ENCODE measurements around the gene OSBPL3. TPM values are rescaled to one million over a fixed set of nuclear protein-coding genes. Genes with fewer than 3 reads are reported as not detected.

The OSBPL3 gene
- polyA plus RNA-seq, 3 donors, result 2.6 to 9.2 (median 3.7) TPM

- H3K9me3 ChIP-seq (replicated peaks in 1 of 2; ENCODE audit: control insufficient read depth in 1 of 2, insufficient read depth in 1 of 2, low read length in 2 of 2), result no peaks in the 10 kb centered on the region
- peaks cover 22 to 23% of the 10 kb centered on the region in 2 donors for H3K4me1 ChIP-seq (ENCODE audit: control insufficient read depth in 1 of 2, insufficient read depth in 2 of 2, low read length in 2 of 2)
- intact Hi-C loops (cut with micrococcal nuclease), result no loop called here
- H3K4me3 ChIP-seq (replicated peaks in 1 of 3; ENCODE audit: low read depth in 2 of 3, low read length in 3 of 3), result no peak overlapping the region
- no peaks in the 10 kb centered on the region for H3K27me3 ChIP-seq (ENCODE audit: control insufficient read depth in 2 of 2, insufficient read depth in 2 of 2, low read length in 2 of 2)
- H3K4me3 Mint-ChIP-seq, result no peak overlapping the region
- no peaks in the 10 kb centered on the region for H3K36me3 ChIP-seq (replicated peaks in 1 of 2; ENCODE audit: control insufficient read depth in 1 of 2, insufficient read depth in 2 of 2, low read length in 2 of 2)
- H3K9ac ChIP-seq (ENCODE audit: insufficient read depth, low read length, poor library complexity, severe bottlenecking), result no peak overlapping the region
- no peak for TF ChIP-seq CTCF (IDR thresholded peaks at IDR 0.05)
- H3K36me3 Mint-ChIP-seq, result peaks cover 0 to 1% of the 10 kb centered on the region in 2 donors
- 94% methylated on average over 9 of the region's 9 CpGs for WGBS (ENCODE audit: insufficient coverage)
- H2AFZ ChIP-seq (ENCODE audit: insufficient read depth, low read depth, low read length, poor library complexity, severe bottlenecking), result no peak overlapping the region
- peaks cover 0 to 3% (median 0%) of the 10 kb centered on the region in 7 donors for H3K9me3 Mint-ChIP-seq
- H3K27me3 Mint-ChIP-seq (ENCODE audit: low read depth in 3 of 3), result peaks cover 1 to 2% (median 1%) of the 10 kb centered on the region in 3 donors
- no peak overlapping the region for H3K27ac Mint-ChIP-seq
- H3K27ac ChIP-seq (ENCODE audit: low read depth in 1 of 2, low read length in 2 of 2), result no peak overlapping the region
- no peak overlapping the region for H3K4me2 ChIP-seq (replicated peaks; ENCODE audit: extremely low read depth, low read length, poor library complexity, severe bottlenecking)
- H3K79me2 ChIP-seq (ENCODE audit: insufficient read depth, low read length), result peaks cover 3% of the 10 kb centered on the region
- H3K4me1 Mint-ChIP-seq, result peaks cover 37% of the 10 kb centered on the region
- no peaks in the 10 kb centered on the region for H4K20me1 ChIP-seq (ENCODE audit: insufficient read depth, low read length)
- no peak for DNase-seq
These were observed 11.8 kb downstream of the OSBPL3 start for GRCh38 chr7:24968165-24968564.

GRCh38 chr7:24967696-24968095, 12.3 kb downstream of the OSBPL3 start:
- Histone ChIP-seq H3K9ac (ENCODE audit: insufficient read depth, low read length, poor library complexity, severe bottlenecking) (no peak overlapping the region), H3K27me3 (ENCODE audit: control insufficient read depth in 2 of 2, insufficient read depth in 2 of 2, low read length in 2 of 2) (no peaks in the 10 kb centered on the region), H4K20me1 (ENCODE audit: insufficient read depth, low read length) (no peaks in the 10 kb centered on the region), H3K9me3 (replicated peaks in 1 of 2; ENCODE audit: control insufficient read depth in 1 of 2, insufficient read depth in 1 of 2, low read length in 2 of 2) (no peaks in the 10 kb centered on the region), H3K79me2 (ENCODE audit: insufficient read depth, low read length) (peaks cover 3% of the 10 kb centered on the region), H3K36me3 (replicated peaks in 1 of 2; ENCODE audit: control insufficient read depth in 1 of 2, insufficient read depth in 2 of 2, low read length in 2 of 2) (no peaks in the 10 kb centered on the region), H3K4me2 (replicated peaks; ENCODE audit: extremely low read depth, low read length, poor library complexity, severe bottlenecking) (no peak overlapping the region), H3K4me1 (ENCODE audit: control insufficient read depth in 1 of 2, insufficient read depth in 2 of 2, low read length in 2 of 2) (peaks cover 27 to 28% of the 10 kb centered on the region in 2 donors), H3K4me3 (replicated peaks in 1 of 3; ENCODE audit: low read depth in 2 of 3, low read length in 3 of 3) (no peak overlapping the region), H3K27ac (ENCODE audit: low read depth in 1 of 2, low read length in 2 of 2) (no peak overlapping the region), H2AFZ (ENCODE audit: insufficient read depth, low read depth, low read length, poor library complexity, severe bottlenecking) (no peak overlapping the region)
- no peak overlapping the region for H3K27ac Mint-ChIP-seq
- H3K4me3 Mint-ChIP-seq, result no peak overlapping the region
- no peak for DNase-seq
- peaks cover 0 to 3% (median 0%) of the 10 kb centered on the region in 7 donors for H3K9me3 Mint-ChIP-seq
- peaks cover 40% of the 10 kb centered on the region for H3K4me1 Mint-ChIP-seq
- H3K36me3 Mint-ChIP-seq, result peaks cover 0 to 1% of the 10 kb centered on the region in 2 donors
- WGBS (ENCODE audit: insufficient coverage), result no CpG with 5 or more reads among the region's 1 CpG
- intact Hi-C loops (cut with micrococcal nuclease), result no loop called here
- peaks cover 0 to 1% (median 1%) of the 10 kb centered on the region in 3 donors for H3K27me3 Mint-ChIP-seq (ENCODE audit: low read depth in 3 of 3)
- no peak for TF ChIP-seq CTCF (IDR thresholded peaks at IDR 0.05)
